Measurements from ENCODE around the gene QTRT2.

The QTRT2 gene

GRCh38 chr3:114056130-114057010 lies at the start of gene QTRT2, which contains the start of gene CCDC191:
Gene QTRT2, plus strand, starts transcription at chr3:114056737. Its CDS starts 8,521 bp downstream, at chr3:114065258.
Gene CCDC191, minus strand, starts transcription at chr3:114056526. Its CDS starts 60 bp downstream, at chr3:114056466.
- DNase-seq = peak; percentile 99

GRCh38 chr3:114011059-114011797 lies 45.3 kb upstream of the QTRT2 start:
- DNase-seq = no peak

GRCh38 chr3:114014211-114014610 lies 42.3 kb upstream of the QTRT2 start:
- DNase-seq = no peak

DNA sequence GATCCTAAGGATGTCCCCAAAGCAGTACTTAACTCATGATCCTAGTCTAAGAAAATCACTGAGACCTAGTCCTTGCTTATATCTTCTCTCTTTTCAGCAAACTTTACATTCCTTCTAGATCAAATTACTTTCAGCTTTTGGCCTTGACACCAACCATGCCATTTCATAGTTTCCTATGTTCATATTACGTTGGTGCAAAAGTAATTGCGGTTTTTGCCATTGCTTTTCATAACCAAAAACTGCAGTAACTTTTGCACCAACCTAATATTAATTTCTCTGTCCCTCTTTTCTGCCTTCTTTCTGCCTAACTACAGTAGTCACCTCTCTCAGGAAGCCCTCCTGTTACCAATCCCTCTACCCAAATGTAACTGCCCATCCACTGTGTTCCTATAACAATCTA lies 37.1 kb upstream of the QTRT2 start:
- no peak for DNase-seq

GRCh38 chr3:114020907-114021306 lies 35.6 kb upstream of the QTRT2 start:
- no peak for DNase-seq

DNA sequence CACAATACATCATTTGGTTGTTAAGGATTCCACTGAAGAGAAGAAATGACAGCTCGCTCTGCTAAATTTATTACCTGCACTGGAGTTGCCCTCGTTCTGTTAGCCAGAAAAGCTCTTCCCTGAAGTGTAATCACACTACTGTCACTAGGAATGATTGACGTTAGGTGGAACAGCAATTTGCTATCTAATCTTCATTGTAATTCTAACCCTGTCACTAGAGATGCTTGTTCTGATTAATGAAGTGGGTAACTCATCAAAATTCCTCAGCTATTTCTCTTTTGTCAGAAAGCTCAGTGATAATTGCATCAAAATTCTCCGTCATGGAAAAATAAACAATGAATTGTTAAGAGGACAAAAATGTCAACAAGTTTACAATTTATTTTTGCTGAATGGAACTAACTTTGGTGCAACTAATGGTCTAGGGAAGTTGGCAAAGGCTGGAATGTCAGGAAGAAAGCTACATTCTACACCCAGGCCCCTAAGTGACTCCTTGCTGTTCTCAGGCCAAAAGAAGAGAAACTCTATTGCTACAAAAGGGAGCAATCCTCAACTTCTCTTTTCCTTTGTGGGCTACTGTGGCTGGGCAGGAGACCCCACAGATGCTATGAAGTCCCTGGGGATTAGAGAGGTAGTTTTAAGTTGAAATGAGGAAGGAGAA lies 34.3 kb upstream of the QTRT2 start:
- DNase-seq = no peak

DNA sequence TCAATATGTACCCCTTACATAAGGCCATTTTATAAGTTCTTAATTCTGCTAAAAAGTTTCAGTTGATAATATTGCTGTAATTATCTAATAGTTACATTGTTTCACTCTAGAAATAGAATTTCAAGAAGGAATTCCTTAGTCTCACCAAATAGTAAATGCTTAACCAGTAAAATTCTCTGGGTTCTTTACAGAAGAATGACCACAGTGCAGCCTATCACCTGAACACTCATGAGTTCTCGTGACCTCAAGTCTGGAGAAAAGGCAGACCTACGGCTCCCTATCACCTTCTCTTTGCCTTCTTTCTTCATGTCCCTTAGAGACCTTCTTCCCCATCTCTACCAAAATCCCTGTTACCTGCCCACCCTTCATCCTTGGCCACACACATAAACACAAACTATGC lies 31.1 kb upstream of the QTRT2 start:
- DNase-seq = no peak

DNA sequence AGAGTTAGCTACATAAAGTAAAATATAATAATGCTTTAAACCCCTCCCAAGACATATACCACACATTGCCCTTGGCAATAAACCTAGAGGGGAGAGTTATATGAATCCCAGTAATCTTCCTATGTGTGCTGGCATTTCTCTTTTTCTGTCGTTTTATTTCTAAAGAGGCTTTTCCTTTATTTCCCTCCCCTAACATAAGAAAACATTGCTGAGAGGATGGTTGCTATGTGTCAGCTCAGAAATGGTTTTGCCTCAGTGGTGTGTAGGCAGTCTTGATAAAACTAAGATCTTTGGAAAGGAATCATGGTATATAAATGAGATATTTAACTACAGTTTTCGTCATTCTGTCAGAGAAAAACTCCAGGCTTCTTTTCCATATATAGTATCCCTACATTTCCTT lies 30.2 kb upstream of the QTRT2 start:
- DNase-seq = no peak

DNA sequence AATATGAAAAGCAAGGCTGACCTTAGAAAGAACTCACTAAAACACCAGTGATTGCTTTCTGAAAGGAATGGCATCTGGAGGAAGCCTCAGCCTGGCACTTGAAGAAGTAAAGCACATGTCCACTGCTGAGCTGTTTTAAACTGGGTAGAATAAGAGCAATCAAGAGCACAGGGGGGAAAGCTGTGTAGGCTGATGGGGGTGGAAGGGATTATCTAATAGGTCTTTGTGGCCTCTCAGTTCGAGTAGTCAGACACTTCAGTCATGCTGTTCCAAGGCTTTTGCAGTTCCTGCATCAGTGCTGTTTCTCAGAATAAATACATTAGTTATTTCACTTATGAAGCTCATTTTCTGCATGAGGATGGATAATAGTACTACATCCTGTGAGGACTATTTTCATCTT lies 22.8 kb upstream of the QTRT2 start:
- no peak for DNase-seq

GRCh38 chr3:114034211-114034610 lies 22.3 kb upstream of the QTRT2 start:
- no peak for DNase-seq

GRCh38 chr3:114034787-114035545 lies 21.6 kb upstream of the QTRT2 start:
- DNase-seq = no peak

DNA sequence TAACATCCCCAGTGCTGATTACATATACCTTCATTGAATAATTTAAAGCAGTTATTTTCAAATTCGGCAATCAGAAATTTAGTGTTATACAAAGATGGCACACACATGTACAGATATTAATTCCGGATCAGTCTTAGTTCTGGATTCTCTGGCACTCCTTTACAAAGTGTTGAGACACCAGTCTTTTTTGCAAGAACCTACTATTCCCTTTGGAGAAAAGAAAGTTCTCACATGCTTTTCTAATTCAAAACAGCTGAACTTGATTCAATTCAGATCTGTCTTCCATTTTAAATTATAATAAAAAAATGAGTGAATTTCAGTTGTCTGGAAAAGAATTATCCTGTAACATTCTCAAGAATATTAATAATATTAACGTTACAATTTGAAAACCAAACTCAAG lies 20.6 kb upstream of the QTRT2 start:
- DNase-seq = no peak

DNA sequence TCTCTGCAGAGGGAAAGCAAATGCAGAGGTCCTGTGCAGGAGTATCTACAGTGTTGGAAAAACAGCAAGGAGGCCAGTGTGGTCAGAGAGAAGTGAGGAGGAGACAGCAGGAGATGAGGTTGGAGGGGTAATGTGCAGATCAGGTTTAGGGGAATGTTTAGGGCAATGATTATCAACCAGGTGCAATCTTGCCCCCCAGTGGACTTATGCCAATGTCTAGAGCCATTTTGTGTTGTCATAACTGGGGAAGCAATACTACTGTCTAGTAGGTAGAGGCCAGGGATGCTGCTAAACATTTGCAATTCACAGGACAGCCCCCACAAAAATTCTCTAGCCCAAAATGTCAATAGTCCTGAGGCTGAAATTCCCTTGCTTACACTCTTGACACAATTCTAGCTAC lies 13.3 kb upstream of the QTRT2 start:
- DNase-seq = no peak

GRCh38 chr3:114052216-114052615 lies 4.3 kb upstream of the QTRT2 start:
- DNase-seq = no peak

- DNase-seq = no peak
Measured at GRCh38 chr3:114057011-114057347, 442 bp downstream of the QTRT2 start.

- no peak for DNase-seq
Measured at GRCh38 chr3:114058646-114059045, 2.1 kb downstream of the QTRT2 start.

GRCh38 chr3:114060906-114061655 lies 4.5 kb downstream of the QTRT2 start:
- DNase-seq = no peak

GRCh38 chr3:114067804-114068203 lies 11.3 kb downstream of the QTRT2 start:
- no peak for DNase-seq

DNA sequence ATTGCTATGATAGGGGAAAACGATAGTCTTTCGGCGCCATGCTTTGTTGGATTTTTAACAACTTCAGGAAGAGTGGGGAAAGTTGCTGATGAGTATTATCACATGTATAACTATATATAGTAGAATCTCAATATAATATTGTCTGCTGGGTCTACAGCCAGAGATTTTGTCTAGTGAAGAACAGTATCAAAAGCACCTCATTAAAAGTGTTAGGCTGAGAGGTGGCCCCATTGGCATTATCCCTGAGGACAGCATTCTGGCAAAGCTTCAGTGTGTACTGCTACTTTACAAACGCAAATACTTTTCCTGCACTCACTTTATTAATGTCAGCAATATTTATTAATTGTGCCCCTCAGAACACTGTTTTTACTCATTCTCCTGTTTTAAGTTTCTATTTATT lies 11.8 kb downstream of the QTRT2 start:
- no peak for DNase-seq

GRCh38 chr3:114071786-114072185 lies 15.2 kb downstream of the QTRT2 start:
- DNase-seq = no peak

DNA sequence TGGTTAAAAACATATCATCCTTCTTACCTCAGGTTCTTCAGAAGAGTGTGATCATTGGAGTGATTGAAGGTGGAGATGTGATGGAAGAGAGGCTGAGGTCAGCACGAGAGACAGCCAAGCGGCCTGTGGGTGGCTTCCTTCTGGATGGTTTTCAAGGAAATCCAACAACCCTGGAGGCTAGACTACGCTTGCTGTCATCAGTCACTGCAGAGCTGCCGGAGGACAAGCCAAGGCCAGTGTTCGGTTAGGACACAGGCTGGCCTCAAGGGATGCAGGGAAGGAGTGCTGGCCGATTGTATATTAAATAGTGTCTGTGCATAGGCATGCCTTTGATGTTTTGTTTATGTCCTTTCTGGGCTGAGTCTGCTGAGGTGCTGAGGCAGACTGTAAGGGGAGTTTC lies 20.2 kb downstream of the QTRT2 start:
- no peak for DNase-seq

DNA sequence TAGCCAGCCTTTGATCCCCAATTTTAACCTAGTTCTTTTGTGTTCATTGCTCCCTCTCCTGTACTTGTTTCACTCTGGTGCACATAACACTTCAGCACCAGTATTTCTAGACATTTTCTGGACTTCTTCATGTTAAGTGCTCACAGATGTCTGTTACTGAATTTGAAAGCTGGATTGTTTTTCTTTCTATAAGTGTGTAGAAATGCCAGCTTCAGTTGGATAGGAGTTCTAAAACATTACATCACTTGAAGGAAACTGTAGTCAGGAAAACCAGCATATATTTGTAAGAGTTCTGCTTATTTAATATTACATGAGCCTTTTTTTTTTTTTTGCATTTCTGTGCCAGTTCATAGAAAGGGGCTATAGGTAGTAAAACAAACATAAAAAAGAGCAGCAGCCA lies 21.6 kb downstream of the QTRT2 start:
- DNase-seq = no peak
